GM12873 (cell line): Measurements from ENCODE around the gene CCDC107.

ENCODE experiments used
- TF ChIP-seq, protein P1 (sequence below): IDR thresholded peaks from 2 replicates; pipeline ENCODE4 v1.5.1; 2012; ENCODE audit warnings: low read depth, mild to moderate bottlenecking, moderate library complexity, low read length, control low read depth; ENCODE audit not compliant: insufficient read depth; ENCODE audit errors: missing control alignments

Gene CCDC107

DNA sequence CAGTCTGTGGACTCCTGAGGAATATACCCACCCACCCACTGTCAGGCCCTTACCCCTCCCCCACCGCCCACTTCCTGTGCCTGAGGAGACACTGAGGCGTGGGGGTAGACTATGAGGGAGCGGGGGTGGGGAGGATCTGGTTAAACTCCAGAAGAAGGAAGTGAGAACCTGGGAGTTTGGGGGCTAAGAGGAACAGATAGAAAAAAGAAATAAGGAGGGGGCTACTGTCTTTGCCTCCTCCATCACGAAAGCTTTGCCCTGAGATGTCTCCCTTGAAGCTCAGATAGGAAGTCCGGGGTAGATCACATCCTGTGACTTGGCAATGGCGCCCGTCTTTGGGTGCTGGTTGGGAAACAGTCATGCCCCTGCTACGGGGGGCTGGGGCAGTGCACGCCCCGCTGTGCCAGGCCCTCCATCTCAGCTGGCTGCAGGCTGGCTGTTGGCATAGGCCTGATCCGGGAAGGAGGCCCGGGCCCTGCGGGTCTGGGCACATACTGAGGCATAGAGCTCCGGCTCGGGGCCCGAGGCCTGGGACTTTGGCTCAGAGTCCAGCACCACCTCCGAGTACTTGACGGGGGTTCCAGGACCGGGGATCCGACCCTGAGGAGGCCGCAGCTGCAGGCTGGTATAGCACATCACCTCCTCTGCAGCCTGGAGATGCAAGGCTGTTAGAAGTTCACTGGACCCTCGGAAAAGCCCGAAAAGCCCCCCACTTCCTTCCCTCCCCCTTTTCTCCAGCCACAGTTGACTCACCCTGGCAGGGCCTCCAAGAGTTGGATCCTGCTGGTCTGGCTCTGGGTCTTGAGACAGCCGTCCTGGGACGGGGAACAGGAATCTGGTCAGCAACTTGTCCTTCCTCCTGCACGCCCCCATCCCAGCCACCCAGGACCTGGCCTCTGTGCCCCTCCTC, 8.4 kb upstream of the CCDC107 start:
- TF ChIP-seq, protein P1, sequence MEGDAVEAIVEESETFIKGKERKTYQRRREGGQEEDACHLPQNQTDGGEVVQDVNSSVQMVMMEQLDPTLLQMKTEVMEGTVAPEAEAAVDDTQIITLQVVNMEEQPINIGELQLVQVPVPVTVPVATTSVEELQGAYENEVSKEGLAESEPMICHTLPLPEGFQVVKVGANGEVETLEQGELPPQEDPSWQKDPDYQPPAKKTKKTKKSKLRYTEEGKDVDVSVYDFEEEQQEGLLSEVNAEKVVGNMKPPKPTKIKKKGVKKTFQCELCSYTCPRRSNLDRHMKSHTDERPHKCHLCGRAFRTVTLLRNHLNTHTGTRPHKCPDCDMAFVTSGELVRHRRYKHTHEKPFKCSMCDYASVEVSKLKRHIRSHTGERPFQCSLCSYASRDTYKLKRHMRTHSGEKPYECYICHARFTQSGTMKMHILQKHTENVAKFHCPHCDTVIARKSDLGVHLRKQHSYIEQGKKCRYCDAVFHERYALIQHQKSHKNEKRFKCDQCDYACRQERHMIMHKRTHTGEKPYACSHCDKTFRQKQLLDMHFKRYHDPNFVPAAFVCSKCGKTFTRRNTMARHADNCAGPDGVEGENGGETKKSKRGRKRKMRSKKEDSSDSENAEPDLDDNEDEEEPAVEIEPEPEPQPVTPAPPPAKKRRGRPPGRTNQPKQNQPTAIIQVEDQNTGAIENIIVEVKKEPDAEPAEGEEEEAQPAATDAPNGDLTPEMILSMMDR: no peak

DNA sequence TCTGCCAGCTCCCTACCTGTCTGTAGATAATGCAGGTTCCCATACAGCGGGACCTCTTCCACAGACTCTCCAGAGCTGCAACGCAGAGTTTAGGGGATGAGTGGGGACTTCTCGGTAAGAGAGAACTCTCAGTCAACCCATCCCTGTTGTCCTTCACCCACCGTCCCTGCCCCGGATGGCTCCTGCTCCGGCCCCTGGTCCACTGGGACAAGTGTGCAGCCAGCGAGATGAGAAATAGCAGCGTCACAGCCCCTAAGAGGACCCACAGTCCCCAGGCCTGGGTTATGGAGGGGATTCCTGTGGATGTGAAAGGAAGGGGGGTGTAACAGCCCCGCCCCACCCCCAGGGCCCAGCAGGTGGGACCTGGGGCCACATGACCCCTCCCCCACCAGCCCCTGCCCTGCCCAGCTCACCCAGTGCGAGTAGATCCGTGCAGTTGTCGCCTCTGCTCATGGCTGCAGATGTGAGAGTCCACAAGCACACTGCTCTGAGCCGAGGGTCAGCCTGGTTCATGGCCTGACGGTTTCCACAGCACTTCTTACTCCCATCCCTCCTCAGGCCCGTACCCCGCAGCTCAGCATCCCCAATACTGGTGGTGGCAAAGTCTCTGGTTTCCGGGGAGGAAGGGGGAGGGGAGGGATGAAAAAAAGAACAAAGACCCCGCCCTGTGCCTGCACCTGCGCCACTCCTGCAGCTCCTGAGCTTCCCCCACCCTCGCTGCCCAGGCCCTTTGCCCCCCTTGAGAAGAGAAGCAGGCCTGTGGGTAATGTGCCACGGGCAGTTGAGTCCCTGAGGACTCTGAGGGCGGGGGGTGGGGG, 7.5 kb upstream of the CCDC107 start, which contains the start of gene SIT1:
SIT1 (minus strand) TSS at position 591 of the 818 bp plus-strand sequence; CDS start at position 513, 78 bp downstream.
- TF ChIP-seq, protein P1: no peak

DNA sequence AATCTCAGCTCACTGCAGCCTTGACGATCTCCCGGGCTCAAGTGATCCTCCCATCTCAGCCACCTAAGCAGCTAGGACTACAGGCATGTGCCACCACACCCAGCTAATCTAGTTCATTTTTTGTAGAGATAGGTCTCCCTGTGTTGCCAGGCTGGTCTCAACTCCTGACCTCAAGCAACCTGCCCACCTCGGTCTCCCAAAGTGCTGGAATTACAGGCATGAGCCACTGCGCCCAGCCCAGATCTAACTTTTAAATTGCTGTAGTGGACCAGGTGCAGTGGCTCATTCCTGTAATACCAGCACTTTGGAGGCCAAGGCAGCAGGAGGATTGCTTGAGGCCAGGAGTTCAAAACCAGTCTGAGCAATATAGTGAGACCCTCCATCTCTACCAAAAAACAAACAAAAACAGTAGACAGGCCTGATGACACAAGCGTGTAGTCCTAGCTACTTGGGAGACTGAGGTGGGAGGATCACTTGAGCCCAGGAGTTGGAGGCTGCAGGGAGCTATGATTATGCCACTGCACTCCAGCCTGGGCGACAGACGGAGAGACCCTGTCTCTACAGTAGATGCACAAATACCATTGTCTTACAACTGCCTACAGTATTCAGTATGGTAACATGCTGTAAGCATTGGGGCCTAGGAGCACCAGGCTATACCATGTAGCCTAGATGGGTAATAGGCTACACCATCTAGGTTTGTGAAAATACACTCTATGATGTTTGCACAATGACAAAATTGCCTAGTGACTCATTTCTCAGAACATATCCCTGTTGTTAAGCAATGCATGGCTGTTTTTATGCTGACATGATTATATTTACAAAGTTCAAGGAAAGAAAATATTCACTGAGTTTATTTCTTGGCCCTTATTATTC, 5.9 kb upstream of the CCDC107 start:
- TF ChIP-seq, protein P1: no peak

DNA sequence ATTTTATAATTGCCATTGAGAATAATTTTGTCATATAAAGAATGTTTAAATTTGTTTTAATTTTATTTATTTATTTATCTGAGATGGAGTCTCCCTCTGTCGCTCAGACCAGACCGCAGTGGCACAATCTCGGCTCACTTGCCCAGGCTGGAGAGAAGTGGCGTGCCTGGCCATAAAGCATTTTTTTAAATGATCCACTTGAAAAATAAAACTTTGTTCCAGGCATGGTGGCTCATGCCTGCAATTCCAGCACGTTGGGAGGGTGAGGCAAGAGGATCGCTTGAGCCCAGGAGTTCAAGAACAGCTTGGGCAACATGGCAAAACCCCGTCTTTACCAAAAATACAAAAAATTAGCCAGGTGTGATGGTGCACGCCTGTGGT, 5.3 kb upstream of the CCDC107 start:
- TF ChIP-seq, protein P1: no peak

DNA sequence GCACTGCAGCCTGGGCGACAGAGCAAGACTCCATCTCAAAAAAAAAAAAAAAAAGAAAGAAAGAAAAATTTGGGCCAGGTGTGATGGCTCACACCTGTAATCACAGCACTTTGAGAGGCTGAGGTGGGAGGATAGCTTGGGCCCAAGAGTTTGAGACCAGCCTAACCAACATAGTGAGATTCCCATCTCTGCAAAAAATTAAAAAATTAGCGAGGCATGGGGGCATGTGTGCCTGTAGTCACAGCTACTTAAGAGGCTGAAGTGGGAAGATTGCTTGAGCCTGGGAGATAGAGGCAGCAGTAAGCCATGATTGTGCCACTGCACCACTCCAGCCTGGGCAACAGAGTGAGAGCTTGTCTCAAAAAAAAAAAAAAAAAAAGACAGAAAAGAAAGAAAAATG, 4.5 kb upstream of the CCDC107 start:
- TF ChIP-seq, protein P1: no peak

DNA sequence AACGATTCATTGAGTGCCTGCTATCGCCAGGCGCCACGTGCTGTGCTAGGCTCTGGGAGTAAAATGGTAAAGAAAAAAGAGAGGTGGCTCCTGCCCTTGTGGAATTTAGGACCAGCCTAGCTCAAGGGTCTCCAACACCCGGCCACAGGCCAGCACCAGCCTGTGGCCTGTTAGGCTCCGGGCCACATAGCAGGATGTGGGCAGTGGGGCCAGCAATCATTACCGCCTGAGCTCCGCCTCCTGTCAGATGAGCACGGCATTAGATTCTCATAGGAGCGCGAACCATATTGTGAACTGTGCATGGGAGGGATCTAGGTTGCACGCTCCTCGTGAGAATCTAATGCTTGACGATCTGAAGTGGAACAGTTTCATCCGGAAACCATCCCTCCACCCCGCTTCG, 1.7 kb upstream of the CCDC107 start:
- TF ChIP-seq, protein P1: no peak
